ACC112 (cell line): ENCODE measurements around the gene KCNAB3.
"Not testable (repeated sequence)": the region's sequence is repeated elsewhere in the genome, so short reads cannot be mapped to it uniquely, and the experiment has no call there.

Experiments
- H2AFZ ChIP-seq: fragments of 200-600 bp; sonication (generic); one replicate; pipeline ENCODE4 v1.6.0; 2017; ENCODE audit warnings: antibody characterized with exemption, low read length; ENCODE audit not compliant: unreplicated experiment
- H3K27ac ChIP-seq: fragments of 200-600 bp; sonication (generic); 2 replicates; pipeline ENCODE4 v1.5.1; 2014; ENCODE audit warnings: low read depth, mild to moderate bottlenecking, antibody characterized with exemption, low read length, moderate library complexity
- H3K27me3 ChIP-seq: fragments of 200-600 bp; sonication (generic); 2 replicates; pipeline ENCODE4 v1.6.1; 2014; ENCODE audit warnings: mild to moderate bottlenecking, antibody characterized with exemption, low read length, moderate library complexity, mixed read lengths; ENCODE audit not compliant: insufficient read depth
- H3K36me3 ChIP-seq: fragments of 200-600 bp; sonication (generic); 2 replicates; pipeline ENCODE4 v1.6.1; 2016; ENCODE audit warnings: mild to moderate bottlenecking, antibody characterized with exemption, low read length, moderate library complexity, mixed read lengths; ENCODE audit not compliant: insufficient read depth
- H3K4me1 ChIP-seq: fragments of 200-600 bp; sonication (generic); one replicate; pipeline ENCODE4 v1.6.1; 2016; ENCODE audit warnings: low read length, mixed read lengths; ENCODE audit not compliant: insufficient read depth, unreplicated experiment, control insufficient read depth
- H3K4me3 ChIP-seq: fragments of 200-600 bp; sonication (generic); 2 replicates; pipeline ENCODE4 v1.5.1; 2014; ENCODE audit warnings: mild to moderate bottlenecking, low read depth, low read length
- H3K79me2 ChIP-seq: fragments of 200-600 bp; sonication (generic); one replicate; pipeline ENCODE4 v1.6.0; 2016; ENCODE audit warnings: low read length; ENCODE audit not compliant: control insufficient read depth, unreplicated experiment, insufficient read depth

Gene KCNAB3

DNA sequence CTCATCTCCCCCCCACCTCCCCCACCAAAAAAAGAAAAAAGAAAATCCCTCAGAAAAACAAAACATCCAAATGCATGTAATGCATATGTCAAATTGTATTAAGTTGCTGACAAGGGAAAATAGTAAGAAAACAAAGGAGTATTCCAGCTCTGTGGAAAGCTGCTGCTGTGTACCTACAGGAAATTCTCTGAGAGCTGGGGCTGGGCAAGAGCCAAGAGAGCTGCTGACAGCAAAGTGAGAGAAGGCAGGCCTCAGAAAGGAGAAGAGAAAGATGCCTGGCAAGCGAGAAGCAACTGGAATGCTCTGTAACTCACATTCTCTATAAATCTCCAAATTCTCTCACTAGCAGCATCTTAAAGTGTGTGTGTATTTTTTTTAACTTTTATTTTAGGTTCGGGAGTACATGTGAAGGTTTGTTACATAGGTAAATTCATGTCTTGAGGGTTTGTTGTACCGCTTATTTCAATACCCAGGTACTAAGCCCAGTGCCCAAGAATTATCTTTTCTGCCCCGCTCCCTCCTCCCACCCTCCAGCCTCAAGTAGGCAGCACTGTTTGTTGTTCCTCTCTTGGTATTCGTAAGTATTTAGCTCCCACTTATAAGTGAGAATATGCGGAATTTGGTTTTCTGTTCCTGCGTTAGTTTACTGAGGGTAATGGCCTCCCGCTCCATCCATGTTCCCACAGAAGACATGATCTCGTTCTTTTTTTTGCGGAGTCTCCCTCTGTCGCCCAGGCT lies 26.7 kb upstream of the KCNAB3 start:
- Histone ChIP-seq H3K4me1 (no peaks in the 10 kb centered on the region), H2AFZ (no peak overlapping the region), H3K4me3 (no peak overlapping the region), H3K79me2 (no peaks in the 10 kb centered on the region), H3K27ac (no peak overlapping the region), H3K27me3 (no peaks in the 10 kb centered on the region), H3K36me3 (no peaks in the 10 kb centered on the region)

DNA sequence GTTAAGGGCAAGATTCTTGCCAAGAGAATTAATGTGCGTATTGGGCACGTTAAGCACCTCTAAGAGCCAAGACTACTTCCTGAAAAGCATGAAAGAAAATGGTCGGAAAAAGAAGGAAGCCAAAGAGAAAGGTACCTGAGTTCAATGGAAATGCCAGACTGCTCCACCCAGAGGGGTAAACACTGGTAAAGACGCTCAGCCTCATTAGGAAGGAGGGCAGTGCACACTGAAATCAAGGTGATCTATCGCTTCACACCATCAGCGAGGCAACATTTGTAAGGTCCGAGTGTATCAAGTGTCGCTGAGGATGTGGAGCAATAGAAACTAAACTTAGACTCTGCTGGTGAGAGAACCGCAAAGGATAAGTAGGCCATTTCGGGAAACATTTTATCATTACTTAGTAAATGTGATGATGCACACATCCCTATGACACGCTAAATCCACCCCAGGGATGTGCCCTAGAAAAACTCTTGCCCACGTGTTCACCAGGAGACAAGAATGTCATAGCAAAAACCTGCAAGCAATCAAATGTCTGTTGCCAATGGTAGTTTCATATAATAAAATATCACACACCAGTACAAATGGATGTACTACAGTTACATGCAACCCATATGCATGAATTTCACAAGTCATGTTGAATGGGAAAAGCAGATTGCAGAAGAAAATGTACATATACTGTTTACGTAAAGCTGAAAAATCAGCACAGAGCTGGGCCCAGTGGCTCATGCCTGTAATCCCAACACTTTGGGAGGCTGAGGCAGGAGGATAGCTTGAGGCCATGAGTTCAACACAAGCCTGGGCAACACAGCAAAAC lies 26.0 kb upstream of the KCNAB3 start:
- no peaks in the 10 kb centered on the region for H3K27me3 ChIP-seq
- no peaks in the 10 kb centered on the region for H3K36me3 ChIP-seq
- no peak overlapping the region for H2AFZ ChIP-seq
- H3K27ac ChIP-seq, result no peak overlapping the region
- no peaks in the 10 kb centered on the region for H3K4me1 ChIP-seq
- no peak overlapping the region for H3K4me3 ChIP-seq
- H3K79me2 ChIP-seq, result no peaks in the 10 kb centered on the region

DNA sequence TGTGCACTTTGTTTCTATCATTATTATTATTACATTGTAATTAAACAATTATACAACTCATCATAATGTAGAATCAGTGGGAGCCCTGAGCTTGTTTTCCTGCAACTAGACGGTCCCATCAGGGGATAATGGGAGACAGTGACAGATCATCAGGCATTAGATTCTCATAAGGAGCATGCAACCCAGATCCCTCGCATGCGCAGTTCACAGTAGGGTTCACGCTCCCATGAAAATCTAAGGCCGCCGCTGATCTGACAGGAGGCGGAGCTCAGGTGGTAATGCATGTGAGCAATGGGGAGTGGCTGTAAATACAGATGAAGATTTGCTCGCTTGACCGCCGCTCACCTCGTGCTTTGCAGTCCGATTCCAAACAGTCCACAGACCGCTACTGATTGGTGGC lies 23.6 kb upstream of the KCNAB3 start:
- not testable (repeated sequence) for H3K4me3 ChIP-seq, H3K4me1 ChIP-seq, H2AFZ ChIP-seq, H3K79me2 ChIP-seq, H3K27me3 ChIP-seq, H3K27ac ChIP-seq, H3K36me3 ChIP-seq

GRCh38 chr17:7951143-7951792 lies 21.6 kb upstream of the KCNAB3 start:
- no peaks in the 10 kb centered on the region for H3K27me3 ChIP-seq
- peaks cover 9% of the 10 kb centered on the region for H3K4me1 ChIP-seq
- H3K4me3 ChIP-seq, result no peak overlapping the region
- H3K27ac ChIP-seq, result no peak overlapping the region
- no peak overlapping the region for H2AFZ ChIP-seq
- H3K79me2 ChIP-seq, result no peaks in the 10 kb centered on the region
- peaks cover 8% of the 10 kb centered on the region; the same call in 1 of the 2 replicates for H3K36me3 ChIP-seq

- Histone ChIP-seq H3K27ac (no peak overlapping the region), H3K4me3 (no peak overlapping the region), H3K4me1 (peaks cover 9% of the 10 kb centered on the region), H3K27me3 (no peaks in the 10 kb centered on the region), H2AFZ (no peak overlapping the region), H3K79me2 (no peaks in the 10 kb centered on the region), H3K36me3 (peaks cover 8% of the 10 kb centered on the region; the same call in 1 of the 2 replicates)
Measured at GRCh38 chr17:7950578-7950977, 20.9 kb upstream of the KCNAB3 start.

DNA sequence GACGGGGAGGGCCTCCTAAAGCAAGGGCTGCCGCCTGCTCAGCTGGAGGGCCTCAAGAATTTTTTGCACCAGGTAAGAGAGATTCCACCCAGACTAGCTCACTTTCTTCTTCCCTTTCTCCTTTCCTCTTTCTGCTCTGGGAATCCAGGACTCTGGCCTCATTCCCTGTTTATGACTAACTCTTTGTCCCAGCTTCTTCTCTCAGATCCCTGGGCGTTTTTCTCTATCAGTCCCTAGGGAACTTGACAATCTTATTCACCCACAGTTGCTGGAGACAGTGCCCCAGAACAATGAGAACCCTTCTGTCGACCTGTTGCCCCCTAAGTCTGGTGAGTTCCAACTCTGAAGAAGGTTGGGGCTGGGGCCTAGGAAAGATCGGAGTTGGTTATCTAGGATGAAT lies 18.0 kb upstream of the KCNAB3 start:
- Histone ChIP-seq H3K36me3 (peaks cover 16% of the 10 kb centered on the region; the same call in 1 of the 2 replicates), H3K27me3 (no peaks in the 10 kb centered on the region), H3K4me3 (no peak overlapping the region), H2AFZ (no peak overlapping the region), H3K4me1 (peaks cover 9% of the 10 kb centered on the region), H3K27ac (no peak overlapping the region), H3K79me2 (no peaks in the 10 kb centered on the region)

DNA sequence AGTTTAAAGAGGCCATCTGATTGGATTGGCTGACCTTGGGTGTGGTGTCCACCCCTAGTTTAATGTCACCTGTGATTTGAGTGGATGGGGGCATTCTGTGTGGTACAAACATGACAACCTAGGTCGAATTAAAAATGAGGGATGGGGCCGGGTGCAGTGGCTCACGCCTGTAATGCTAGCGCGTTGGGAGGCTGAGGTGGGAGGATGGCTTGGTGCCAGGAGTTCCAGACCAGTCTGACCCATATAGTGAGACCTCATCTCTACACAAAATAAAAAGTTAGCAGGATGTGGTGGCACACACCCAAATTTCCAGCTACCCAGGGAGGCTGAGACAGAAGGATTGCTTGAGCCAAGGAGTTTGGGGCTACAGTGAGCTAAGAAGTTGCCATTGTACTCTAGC lies 16.8 kb upstream of the KCNAB3 start:
- peaks cover 9% of the 10 kb centered on the region for H3K4me1 ChIP-seq
- H3K36me3 ChIP-seq, result peaks cover 16% of the 10 kb centered on the region; the same call in 1 of the 2 replicates
- H3K27me3 ChIP-seq, result no peaks in the 10 kb centered on the region
- H2AFZ ChIP-seq, result no peak overlapping the region
- no peaks in the 10 kb centered on the region for H3K79me2 ChIP-seq
- H3K4me3 ChIP-seq, result no peak overlapping the region
- no peak overlapping the region for H3K27ac ChIP-seq

- H2AFZ ChIP-seq, result no peak overlapping the region
- H3K4me3 ChIP-seq, result no peak overlapping the region
- no peaks in the 10 kb centered on the region for H3K79me2 ChIP-seq
- H3K27ac ChIP-seq, result no peak overlapping the region
- H3K4me1 ChIP-seq, result peaks cover 9% of the 10 kb centered on the region
- peaks cover 19% of the 10 kb centered on the region; the same call in 1 of the 2 replicates for H3K36me3 ChIP-seq
- H3K27me3 ChIP-seq, result no peaks in the 10 kb centered on the region
Measured at GRCh38 chr17:7945651-7946050, 16.0 kb upstream of the KCNAB3 start.

DNA sequence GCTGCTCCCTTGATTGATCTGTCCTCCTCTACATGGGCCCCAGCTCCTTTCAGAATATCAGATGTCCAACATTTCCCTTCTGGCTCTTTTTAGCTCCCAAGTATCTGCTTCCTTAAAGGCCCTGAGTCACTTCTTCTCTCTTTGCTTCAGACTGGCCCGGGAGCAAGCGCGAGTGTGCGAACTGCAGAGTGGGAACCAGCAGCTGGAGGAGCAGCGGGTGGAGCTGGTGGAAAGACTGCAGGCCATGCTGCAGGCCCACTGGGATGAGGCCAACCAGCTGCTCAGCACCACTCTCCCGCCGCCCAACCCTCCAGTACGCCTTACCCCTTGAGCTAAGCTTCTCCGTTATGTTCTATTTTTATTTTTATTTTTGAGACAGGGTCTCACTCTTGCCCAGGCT lies 14.7 kb upstream of the KCNAB3 start:
- H2AFZ ChIP-seq, result no peak overlapping the region
- no peaks in the 10 kb centered on the region for H3K27me3 ChIP-seq
- no peak overlapping the region for H3K27ac ChIP-seq
- H3K79me2 ChIP-seq, result no peaks in the 10 kb centered on the region
- H3K4me3 ChIP-seq, result no peak overlapping the region
- peaks cover 30% of the 10 kb centered on the region; the same call in 1 of the 2 replicates for H3K36me3 ChIP-seq
- H3K4me1 ChIP-seq, result peaks cover 9% of the 10 kb centered on the region

GRCh38 chr17:7943291-7943690 lies 13.6 kb upstream of the KCNAB3 start:
- H3K4me1 ChIP-seq, result peaks cover 9% of the 10 kb centered on the region
- H3K36me3 ChIP-seq, result peaks cover 28% of the 10 kb centered on the region
- no peaks in the 10 kb centered on the region for H3K79me2 ChIP-seq
- H3K27me3 ChIP-seq, result no peaks in the 10 kb centered on the region
- H3K27ac ChIP-seq, result no peak overlapping the region
- H2AFZ ChIP-seq, result no peak overlapping the region
- H3K4me3 ChIP-seq, result no peak overlapping the region
